Endothelial cell of umbilical vein (primary cell): ENCODE data around the gene GNAT1. TPM values are rescaled to one million over a fixed set of nuclear protein-coding genes. Genes with fewer than 3 reads are reported as not detected.

Source experiments
- BruUV-seq: library from RNA; stranded (reverse); fragments of 400-500 nt; replicated peaks from 2 replicates; lab custom pipeline; 2021; lab: Mats Ljungman, UMichigan
- CTCF ChIA-PET: fragments of 300-600, 350-600 bp; sonication (Branson Sonifier 250); formaldehyde crosslinking; loops from one replicate; lab custom pipeline; 2021; ENCODE audit warnings: antibody characterized with exemption, inconsistent platforms; lab: Charles Lee
- POLR2A ChIA-PET: fragments of 300-600, 350-600 bp; sonication (Branson Sonifier 250); formaldehyde crosslinking; loops from one replicate; lab custom pipeline; 2021; ENCODE audit warnings: antibody characterized with exemption, inconsistent platforms; lab: Charles Lee
- DNase-seq: peaks from one replicate; pipeline ENCODE4 v3.0.0-alpha.2; 2011; ENCODE audit warnings: low read depth, low spot score
- FAIRE-seq: peaks from 2 replicates; lab custom pipeline; 2011; peaks lifted over from hg19 to GRCh38; lab: Jason Lieb, UNC
- H2AFZ ChIP-seq: 2 replicates; pipeline ENCODE4 v1.6.0; 2012; ENCODE audit warnings: low read depth, low read length, control low read depth, inconsistent platforms
- H3K27ac ChIP-seq: 2 replicates; pipeline ENCODE4 v1.5.1; 2011; ENCODE audit warnings: low read depth, mild to moderate bottlenecking, control low read depth, low read length, moderate library complexity; ENCODE audit not compliant: insufficient read depth
- H3K27me3 ChIP-seq, 2 experiments: 2 replicates each; pipeline versions ENCODE4 v1.6.0 to v1.6.1; 2011; ENCODE audit warnings: low read length in 2 of 2, mixed read lengths in 1 of 2; ENCODE audit not compliant: control insufficient read depth in 2 of 2, insufficient read depth in 2 of 2
- H3K36me3 ChIP-seq, 2 experiments: 2 replicates in 1 of 2; 3 replicates in 1 of 2; pipeline ENCODE4 v1.5.1; 2011; ENCODE audit warnings: low read length in 2 of 2, mild to moderate bottlenecking in 1 of 2, moderate library complexity in 1 of 2; ENCODE audit not compliant: control insufficient read depth in 2 of 2, insufficient read depth in 2 of 2; ENCODE audit errors: extremely low read depth in 1 of 2
- H3K4me1 ChIP-seq: 3 replicates; pipeline ENCODE4 v1.5.1; 2011; ENCODE audit warnings: mild to moderate bottlenecking, low read length; ENCODE audit not compliant: control insufficient read depth, insufficient read depth; ENCODE audit errors: extremely low read depth
- H3K4me2 ChIP-seq: 2 replicates; pipeline ENCODE4 v1.6.1; 2011; ENCODE audit warnings: low read length, control low read depth, mixed read lengths; ENCODE audit not compliant: insufficient read depth
- H3K4me3 ChIP-seq, 3 experiments: fragments of 200-600 bp in 1 of 3; sonication (generic), shearing (Covaris generic) in 1 of 3; replicated peaks in 1 of 3; 2 replicates each; pipeline ENCODE4 v1.5.1; 2011 to 2016; ENCODE audit warnings: control low read depth in 3 of 3, low read length in 3 of 3, mild to moderate bottlenecking in 2 of 3, inconsistent platforms in 1 of 3, low read depth in 1 of 3, moderate library complexity in 1 of 3; ENCODE audit not compliant: insufficient read depth in 1 of 3
- H3K79me2 ChIP-seq: 2 replicates; pipeline ENCODE4 v1.6.0; 2012; ENCODE audit warnings: low read length, inconsistent platforms; ENCODE audit not compliant: control insufficient read depth, insufficient read depth
- H3K9ac ChIP-seq: replicated peaks from 2 replicates; pipeline ENCODE3; 2011; ENCODE audit warnings: low read length, control low read depth; ENCODE audit not compliant: insufficient read depth; ENCODE audit errors: extremely low read depth
- H3K9me1 ChIP-seq: replicated peaks from 3 replicates; pipeline ENCODE4 v1.6.0; 2011; ENCODE audit warnings: mild to moderate bottlenecking, low read length; ENCODE audit not compliant: control insufficient read depth, insufficient read depth; ENCODE audit errors: extremely low read depth
- H3K9me3 ChIP-seq: replicated peaks from 2 replicates; pipeline ENCODE4 v1.5.1; 2012; ENCODE audit warnings: low read length, inconsistent platforms; ENCODE audit not compliant: control insufficient read depth, insufficient read depth
- H4K20me1 ChIP-seq: replicated peaks from 2 replicates; pipeline ENCODE3; 2011; ENCODE audit warnings: mild to moderate bottlenecking, low read length; ENCODE audit not compliant: control insufficient read depth, insufficient read depth; ENCODE audit errors: extremely low read depth
- EZH2 ChIP-seq: IDR thresholded peaks from 2 replicates; pipeline ENCODE4 v1.6.1; 2012; ENCODE audit warnings: borderline replicate concordance, low read depth, mild to moderate bottlenecking, moderate library complexity, low read length, inconsistent platforms; ENCODE audit not compliant: severe bottlenecking
- FOS ChIP-seq: IDR thresholded peaks from 2 replicates; pipeline ENCODE4 v1.6.1; 2011; ENCODE audit warnings: mild to moderate bottlenecking, low read length, moderate library complexity, borderline replicate concordance; ENCODE audit not compliant: insufficient read depth
- GATA2 ChIP-seq: IDR thresholded peaks from 2 replicates; pipeline ENCODE4 v1.7.0; 2011; ENCODE audit warnings: low read depth, mild to moderate bottlenecking, moderate library complexity, mixed read lengths, low read length; ENCODE audit not compliant: insufficient read length, insufficient read depth
- JUN ChIP-seq: IDR thresholded peaks from 2 replicates; pipeline ENCODE4 v1.6.1; 2011; ENCODE audit warnings: borderline replicate concordance, low read depth; ENCODE audit not compliant: insufficient read length, insufficient read depth
- MYC ChIP-seq: IDR thresholded peaks from one replicate; pipeline ENCODE4 v1.6.1; 2011; ENCODE audit warnings: mild to moderate bottlenecking, low read depth, low read length
- POLR2A ChIP-seq: IDR thresholded peaks from 2 replicates; pipeline ENCODE4 v1.6.1; 2012; ENCODE audit warnings: low read depth, mild to moderate bottlenecking, control low read depth, low read length
- POLR2AphosphoS5 ChIP-seq: IDR thresholded peaks from 2 replicates; pipeline ENCODE4 v1.6.1; 2012; ENCODE audit warnings: low read depth, mild to moderate bottlenecking, control low read depth, low read length, moderate library complexity; ENCODE audit not compliant: insufficient read depth
- dilution Hi-C: fragments of 300-500 bp; cut with MboI; formaldehyde crosslinking; loops from one replicate; pipeline ENCODE4 v1.15.0; 2019; ENCODE audit warnings: low sequenced_read_pairs; ENCODE audit not compliant: extremely low pct_ligation_motif_present
- intact Hi-C: fragments of 100-400 bp; cut with micrococcal nuclease; formaldehyde crosslinking; loops from one replicate; pipeline ENCODE4 v1.10.0; 2022
- polyA plus RNA-seq, 4 experiments: library from polyadenylated mRNA; depleted of rRNA in 3 of 4; stranded (reverse) in 3 of 4; unstranded in 1 of 4; fragments of >200 nt; gene quantifications; 2 replicates each; pipeline versions ENCODE4 v1.2.1 to v1.2.3, GENCODE V29; 2011 to 2012; ENCODE audit warnings: missing spikeins in 1 of 4
- total RNA-seq: library from RNA; stranded (reverse); gene quantifications from 2 replicates; pipeline ENCODE4 v1.2.3, GENCODE V29; 2021
- TF ChIP-seq, protein P1 (sequence below): IDR thresholded peaks from 2 replicates; pipeline ENCODE4 v1.6.1; 2011; ENCODE audit not compliant: insufficient read depth, insufficient read length
- TF ChIP-seq, protein P2 (sequence below), 2 donors: IDR thresholded peaks; 1 replicate in 1 of 2; 2 replicates in 1 of 2; pipeline ENCODE4 v1.5.1; 2011; ENCODE audit warnings: low read length in 2 of 2, mild to moderate bottlenecking in 2 of 2, moderate library complexity in 2 of 2, control low read depth in 1 of 2, inconsistent platforms in 1 of 2, low read depth in 1 of 2; ENCODE audit not compliant: insufficient read depth in 1 of 2; ENCODE audit errors: extremely low read depth in 1 of 2

GNAT1 gene
- total and polyA plus RNA-seq, 2 donors (not counting 3 experiments of a cell fraction or from before 2014, with no cell fraction given) = 0.77 TPM; not detected in 1

DNA sequence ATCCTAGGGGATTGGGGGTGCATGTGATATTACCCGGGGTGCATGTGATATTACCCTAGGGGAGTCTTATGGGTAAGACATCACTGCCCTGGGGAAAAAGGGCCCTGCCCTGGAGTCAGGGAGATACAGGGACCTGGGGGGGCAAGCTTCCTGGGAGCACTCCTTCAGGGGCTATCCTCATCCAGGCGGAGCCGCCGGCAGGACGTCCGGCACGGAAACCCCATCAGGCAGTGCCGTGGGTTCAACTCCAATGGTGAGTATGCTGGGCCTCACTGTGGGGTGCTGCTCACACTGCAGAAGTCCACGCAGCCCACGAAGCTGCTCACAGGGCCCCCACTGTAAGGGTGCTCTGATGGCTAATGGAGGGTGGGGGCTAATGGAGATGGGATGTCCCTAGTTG, 5.3 kb upstream of the GNAT1 start:
- peaks cover 0 to 46% of the 10 kb centered on the region in 2 experiments for H3K36me3 ChIP-seq
- H2AFZ ChIP-seq = no peak overlapping the region
- no peaks in the 10 kb centered on the region for H3K9me3 ChIP-seq
- CTCF ChIA-PET = interaction anchor here (1.2 to 12.0 kb wide), 3 partner anchors 22 to 64 kb away, joined by 3 to 177 read pairs (median 3); no protein-coding TSS in a partner anchor
- POLR2A ChIA-PET = no interaction called here
- H3K4me1 ChIP-seq = peaks cover 3% of the 10 kb centered on the region
- FAIRE-seq = no peak
- no peak overlapping the region for H3K4me2 ChIP-seq
- H4K20me1 ChIP-seq = no peaks in the 10 kb centered on the region
- TF ChIP-seq EZH2 (no peak), MYC (no peak), POLR2AphosphoS5 (no peak), FOS (no peak), GATA2 (no peak), JUN (no peak), POLR2A (no peak)
- TF ChIP-seq, protein P1, sequence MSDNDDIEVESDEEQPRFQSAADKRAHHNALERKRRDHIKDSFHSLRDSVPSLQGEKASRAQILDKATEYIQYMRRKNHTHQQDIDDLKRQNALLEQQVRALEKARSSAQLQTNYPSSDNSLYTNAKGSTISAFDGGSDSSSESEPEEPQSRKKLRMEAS = no peak
- TF ChIP-seq, protein P2, sequence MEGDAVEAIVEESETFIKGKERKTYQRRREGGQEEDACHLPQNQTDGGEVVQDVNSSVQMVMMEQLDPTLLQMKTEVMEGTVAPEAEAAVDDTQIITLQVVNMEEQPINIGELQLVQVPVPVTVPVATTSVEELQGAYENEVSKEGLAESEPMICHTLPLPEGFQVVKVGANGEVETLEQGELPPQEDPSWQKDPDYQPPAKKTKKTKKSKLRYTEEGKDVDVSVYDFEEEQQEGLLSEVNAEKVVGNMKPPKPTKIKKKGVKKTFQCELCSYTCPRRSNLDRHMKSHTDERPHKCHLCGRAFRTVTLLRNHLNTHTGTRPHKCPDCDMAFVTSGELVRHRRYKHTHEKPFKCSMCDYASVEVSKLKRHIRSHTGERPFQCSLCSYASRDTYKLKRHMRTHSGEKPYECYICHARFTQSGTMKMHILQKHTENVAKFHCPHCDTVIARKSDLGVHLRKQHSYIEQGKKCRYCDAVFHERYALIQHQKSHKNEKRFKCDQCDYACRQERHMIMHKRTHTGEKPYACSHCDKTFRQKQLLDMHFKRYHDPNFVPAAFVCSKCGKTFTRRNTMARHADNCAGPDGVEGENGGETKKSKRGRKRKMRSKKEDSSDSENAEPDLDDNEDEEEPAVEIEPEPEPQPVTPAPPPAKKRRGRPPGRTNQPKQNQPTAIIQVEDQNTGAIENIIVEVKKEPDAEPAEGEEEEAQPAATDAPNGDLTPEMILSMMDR (IDR thresholded peaks at IDR 0.05; ENCODE audit: extremely low read depth in 1 of 2, insufficient read depth in 1 of 2, low read depth in 1 of 2, low read length in 2 of 2) = no peak
- H3K79me2 ChIP-seq = no peaks in the 10 kb centered on the region
- DNase-seq = no peak
- H3K9me1 ChIP-seq = no peaks in the 10 kb centered on the region
- no peak overlapping the region for H3K4me3 ChIP-seq
- intact Hi-C loops = loop anchor here (5.0 kb wide), 1 partner anchor 49 kb away; no protein-coding TSS in a partner anchor
- H3K9ac ChIP-seq = no peak overlapping the region
- dilution Hi-C loops = loop anchor here (10.0 kb wide), 1 partner anchor 71 kb away; no protein-coding TSS in a partner anchor
- H3K27ac ChIP-seq = no peak overlapping the region
- BruUV-seq = no TSS peak
- no peaks in the 10 kb centered on the region for H3K27me3 ChIP-seq
